OCI-LY1 (cell line): ENCODE measurements around the gene ASB6.

Source experiments
- EZH2 ChIP-seq: fragments of 200-600 bp; sonication (generic), shearing (Covaris generic); IDR thresholded peaks from 2 replicates; pipeline ENCODE4 v1.8.0; 2017; ENCODE audit warnings: borderline replicate concordance, mixed run types, mild to moderate bottlenecking, antibody characterized with exemption, low read length, moderate library complexity, mixed read lengths
- TF ChIP-seq, protein P1 (sequence below): fragments of 200-600 bp; sonication (generic), shearing (Covaris generic); IDR thresholded peaks from 2 replicates; pipeline ENCODE4 v1.5.1; 2017; ENCODE audit warnings: mild to moderate bottlenecking, antibody characterized with exemption, low read length, moderate library complexity, mixed read lengths

- TF ChIP-seq, protein P1, sequence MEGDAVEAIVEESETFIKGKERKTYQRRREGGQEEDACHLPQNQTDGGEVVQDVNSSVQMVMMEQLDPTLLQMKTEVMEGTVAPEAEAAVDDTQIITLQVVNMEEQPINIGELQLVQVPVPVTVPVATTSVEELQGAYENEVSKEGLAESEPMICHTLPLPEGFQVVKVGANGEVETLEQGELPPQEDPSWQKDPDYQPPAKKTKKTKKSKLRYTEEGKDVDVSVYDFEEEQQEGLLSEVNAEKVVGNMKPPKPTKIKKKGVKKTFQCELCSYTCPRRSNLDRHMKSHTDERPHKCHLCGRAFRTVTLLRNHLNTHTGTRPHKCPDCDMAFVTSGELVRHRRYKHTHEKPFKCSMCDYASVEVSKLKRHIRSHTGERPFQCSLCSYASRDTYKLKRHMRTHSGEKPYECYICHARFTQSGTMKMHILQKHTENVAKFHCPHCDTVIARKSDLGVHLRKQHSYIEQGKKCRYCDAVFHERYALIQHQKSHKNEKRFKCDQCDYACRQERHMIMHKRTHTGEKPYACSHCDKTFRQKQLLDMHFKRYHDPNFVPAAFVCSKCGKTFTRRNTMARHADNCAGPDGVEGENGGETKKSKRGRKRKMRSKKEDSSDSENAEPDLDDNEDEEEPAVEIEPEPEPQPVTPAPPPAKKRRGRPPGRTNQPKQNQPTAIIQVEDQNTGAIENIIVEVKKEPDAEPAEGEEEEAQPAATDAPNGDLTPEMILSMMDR, result no peak
- no peak for TF ChIP-seq EZH2
Observed at GRCh38 chr9:129586245-129586644, 55.7 kb downstream of the ASB6 start.
